Chondrocyte (in vitro differentiated cells): Measurements from ENCODE around the gene EFNB1. TPM values are rescaled to one million over a fixed set of nuclear protein-coding genes. Genes with fewer than 3 reads are reported as not detected.

Source experiments
- DNase-seq: peaks from one replicate; pipeline ENCODE4 v3.0.0; 2021; ENCODE audit warnings: mixed read lengths, low spot score
- H3K27ac Mint-ChIP-seq: one replicate; pipeline ENCODE4 v1.8.0; 2021; ENCODE audit warnings: mild to moderate bottlenecking, moderate library complexity, mixed read lengths; ENCODE audit not compliant: unreplicated experiment
- H3K27me3 Mint-ChIP-seq: 2 replicates; pipeline ENCODE4 v1.8.0; 2021; ENCODE audit warnings: low read depth, mixed read lengths
- H3K36me3 Mint-ChIP-seq: 2 replicates; pipeline ENCODE4 v1.8.0; 2021; ENCODE audit warnings: low read depth, mixed read lengths
- H3K4me1 Mint-ChIP-seq: 2 replicates; pipeline ENCODE4 v1.8.0; 2021; ENCODE audit warnings: low read depth, mild to moderate bottlenecking, mixed read lengths
- H3K4me3 Mint-ChIP-seq: one replicate; pipeline ENCODE4 v1.8.0; 2021; ENCODE audit warnings: mild to moderate bottlenecking, moderate library complexity, mixed read lengths; ENCODE audit not compliant: unreplicated experiment
- H3K9me3 Mint-ChIP-seq: 2 replicates; pipeline ENCODE4 v1.8.0; 2021; ENCODE audit warnings: low read depth, mixed read lengths
- total RNA-seq: library from RNA; stranded (reverse); gene quantifications from 3 replicates; pipeline ENCODE4 v1.2.1, GENCODE V29; 2021
- TF ChIP-seq, protein P1 (sequence below): fragments of 200-600 bp; sonication (generic); IDR thresholded peaks from 2 replicates; pipeline ENCODE4 v1.5.0; 2021; ENCODE audit warnings: antibody characterized with exemption, mild to moderate bottlenecking, moderate library complexity

EFNB1 gene
- total RNA-seq, 1 donor from 2014 or later: 32.9 TPM

DNA sequence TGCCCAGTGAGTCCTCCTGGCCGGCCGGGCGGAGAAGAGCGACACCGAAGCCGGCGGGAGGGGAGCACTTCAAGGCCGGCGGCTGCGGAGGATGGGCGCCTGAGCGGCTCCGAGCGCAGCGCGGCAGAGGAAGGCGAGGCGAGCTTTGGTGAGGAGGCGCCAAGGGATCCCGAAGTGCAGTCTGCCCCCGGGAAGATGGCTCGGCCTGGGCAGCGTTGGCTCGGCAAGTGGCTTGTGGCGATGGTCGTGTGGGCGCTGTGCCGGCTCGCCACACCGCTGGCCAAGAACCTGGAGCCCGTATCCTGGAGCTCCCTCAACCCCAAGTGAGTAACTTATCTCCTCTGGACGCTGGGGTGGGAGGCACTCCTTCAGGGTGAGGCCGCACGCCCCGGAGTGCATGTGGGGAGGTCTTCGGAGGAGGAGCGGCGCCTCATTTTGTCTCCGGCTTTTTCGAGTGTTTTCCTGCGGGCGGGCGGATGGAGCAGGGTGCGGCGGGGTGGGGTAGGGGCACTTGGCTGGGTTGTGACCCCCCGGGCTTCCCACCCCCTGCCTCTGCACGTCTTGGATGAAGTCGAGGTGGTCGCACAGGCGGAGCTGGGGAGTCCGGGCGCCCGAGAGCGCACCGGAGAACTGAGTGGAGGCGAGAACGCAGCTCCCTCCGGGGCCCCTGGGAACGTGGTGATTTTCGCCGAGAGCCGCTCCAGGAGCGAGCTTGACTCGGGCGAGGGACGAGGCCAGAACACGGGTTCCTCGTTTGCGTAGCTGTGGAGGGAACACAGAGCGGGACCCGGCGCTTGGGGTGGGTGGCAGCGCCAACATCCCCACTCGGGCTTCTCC, 979 bp downstream of the EFNB1 start:
- Mint-ChIP-seq H3K36me3 (no peaks in the 10 kb centered on the region), H3K9me3 (no peaks in the 10 kb centered on the region), H3K27ac (peak overlapping the region; percentile 36), H3K27me3 (no peaks in the 10 kb centered on the region), H3K4me3 (peak overlapping the region; percentile 86), H3K4me1 (peaks cover 25% of the 10 kb centered on the region)
- TF ChIP-seq, protein P1, sequence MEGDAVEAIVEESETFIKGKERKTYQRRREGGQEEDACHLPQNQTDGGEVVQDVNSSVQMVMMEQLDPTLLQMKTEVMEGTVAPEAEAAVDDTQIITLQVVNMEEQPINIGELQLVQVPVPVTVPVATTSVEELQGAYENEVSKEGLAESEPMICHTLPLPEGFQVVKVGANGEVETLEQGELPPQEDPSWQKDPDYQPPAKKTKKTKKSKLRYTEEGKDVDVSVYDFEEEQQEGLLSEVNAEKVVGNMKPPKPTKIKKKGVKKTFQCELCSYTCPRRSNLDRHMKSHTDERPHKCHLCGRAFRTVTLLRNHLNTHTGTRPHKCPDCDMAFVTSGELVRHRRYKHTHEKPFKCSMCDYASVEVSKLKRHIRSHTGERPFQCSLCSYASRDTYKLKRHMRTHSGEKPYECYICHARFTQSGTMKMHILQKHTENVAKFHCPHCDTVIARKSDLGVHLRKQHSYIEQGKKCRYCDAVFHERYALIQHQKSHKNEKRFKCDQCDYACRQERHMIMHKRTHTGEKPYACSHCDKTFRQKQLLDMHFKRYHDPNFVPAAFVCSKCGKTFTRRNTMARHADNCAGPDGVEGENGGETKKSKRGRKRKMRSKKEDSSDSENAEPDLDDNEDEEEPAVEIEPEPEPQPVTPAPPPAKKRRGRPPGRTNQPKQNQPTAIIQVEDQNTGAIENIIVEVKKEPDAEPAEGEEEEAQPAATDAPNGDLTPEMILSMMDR: no peak
- DNase-seq: peak; percentile 90

DNA sequence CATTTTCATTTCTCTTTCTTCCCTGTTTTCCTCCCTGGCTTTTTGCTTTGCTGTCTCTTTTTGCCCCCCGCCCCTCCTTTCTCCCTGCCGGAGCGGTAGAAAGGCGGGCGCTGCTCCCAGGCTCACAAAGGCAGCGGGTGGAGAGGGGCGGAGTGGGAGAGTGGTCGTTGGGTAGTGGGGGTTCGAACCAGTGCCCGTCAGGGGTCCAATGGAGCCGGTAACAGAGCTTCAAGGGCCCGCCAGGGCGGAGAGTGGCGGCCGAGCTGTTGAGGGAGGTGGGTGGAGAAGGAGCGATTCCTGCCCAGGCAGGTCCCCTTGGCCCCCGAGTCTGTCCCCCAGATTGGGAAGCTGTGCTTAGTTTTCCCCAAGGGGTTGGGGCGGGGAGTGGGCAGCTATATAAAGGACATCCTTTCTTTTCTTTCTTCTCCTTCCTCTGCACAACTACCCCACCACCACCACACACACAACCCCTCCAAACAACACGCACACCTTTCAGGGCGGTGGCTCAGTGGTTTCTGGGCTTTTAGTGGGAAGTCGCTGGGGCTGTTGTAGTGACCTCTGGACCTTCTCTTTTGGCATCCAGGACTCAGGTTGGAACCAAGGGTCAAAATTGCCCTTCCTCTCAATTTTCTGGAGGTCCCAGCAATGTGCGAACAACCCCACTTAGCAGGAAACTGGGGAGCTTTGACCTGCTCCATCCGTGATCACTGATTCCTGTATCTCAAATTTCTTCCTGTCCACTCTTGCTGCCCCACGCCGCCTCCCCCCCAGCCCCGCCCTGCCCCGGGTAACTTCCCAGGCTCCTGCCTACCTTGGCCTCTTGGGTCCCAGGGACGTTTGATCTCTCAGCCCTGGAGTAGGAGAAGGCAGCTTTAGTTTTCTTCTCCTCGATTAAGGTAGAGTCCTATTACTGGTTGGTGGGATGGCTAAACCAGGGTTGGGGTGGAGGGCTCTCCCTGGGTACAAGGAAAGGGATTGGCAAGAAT, 1.9 kb downstream of the EFNB1 start:
- TF ChIP-seq, protein P1: no peak
- H3K27me3 Mint-ChIP-seq: no peaks in the 10 kb centered on the region
- H3K27ac Mint-ChIP-seq: peak overlapping the region; percentile 87
- H3K9me3 Mint-ChIP-seq: no peaks in the 10 kb centered on the region
- H3K36me3 Mint-ChIP-seq: no peaks in the 10 kb centered on the region
- H3K4me3 Mint-ChIP-seq: peak overlapping the region; percentile 86
- no peak for DNase-seq
- H3K4me1 Mint-ChIP-seq: peaks cover 25% of the 10 kb centered on the region

DNA sequence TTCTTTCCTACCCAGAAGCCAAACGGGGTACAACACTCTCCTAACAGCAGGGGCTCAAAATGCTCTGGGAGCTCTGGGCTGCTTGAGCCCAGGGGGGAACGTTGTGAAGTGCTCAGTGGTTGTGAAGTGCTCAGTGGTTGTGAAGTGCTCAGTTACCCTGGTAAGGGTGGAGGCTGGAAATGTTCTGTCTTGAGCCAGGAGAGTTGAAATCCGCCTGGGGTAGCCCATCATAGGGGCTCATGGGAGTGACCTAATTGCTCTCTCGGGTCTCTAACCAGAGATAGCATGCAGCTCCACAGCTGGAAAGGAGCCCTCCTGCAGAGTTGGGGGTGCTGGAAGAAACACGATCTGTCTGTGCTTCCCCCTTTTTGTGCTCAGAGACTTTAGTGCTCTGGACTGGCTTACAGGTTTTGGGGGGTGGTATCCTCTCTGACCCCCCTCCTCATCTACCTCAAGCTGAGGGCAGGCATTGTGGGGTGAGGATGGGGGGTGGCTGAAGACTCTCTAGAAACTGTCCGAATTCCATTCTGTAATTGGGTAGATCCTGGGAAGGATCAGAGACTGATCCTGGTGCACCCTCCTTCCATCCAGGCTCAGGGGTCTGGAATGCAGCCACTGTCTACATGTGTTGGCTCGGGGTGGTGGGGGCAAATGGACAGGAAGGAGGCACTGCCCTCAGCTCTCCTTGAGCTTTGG, 2.7 kb downstream of the EFNB1 start:
- Mint-ChIP-seq H3K4me1 (peaks cover 25% of the 10 kb centered on the region), H3K27me3 (no peaks in the 10 kb centered on the region)

DNA sequence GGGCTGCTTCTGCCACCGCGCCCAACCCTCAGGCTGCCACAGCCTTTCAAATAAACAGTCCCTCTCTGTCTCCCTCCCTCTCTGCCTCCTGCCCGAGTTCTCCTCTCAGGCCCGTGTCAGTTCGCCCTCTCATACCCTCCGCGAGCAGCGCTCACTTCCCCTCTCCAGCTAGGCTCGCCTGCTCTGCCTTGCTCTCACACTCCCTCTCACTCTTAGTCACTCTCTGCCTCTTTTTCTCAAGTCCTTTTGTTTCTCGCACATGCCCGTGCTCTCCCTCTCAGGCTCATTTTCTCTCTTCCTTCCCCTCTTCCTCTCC, 3.2 kb downstream of the EFNB1 start:
- H3K4me3 Mint-ChIP-seq: peak overlapping the region; percentile 86
- H3K27ac Mint-ChIP-seq: peak overlapping the region; percentile 87
- H3K27me3 Mint-ChIP-seq: no peaks in the 10 kb centered on the region
- peaks cover 25% of the 10 kb centered on the region for H3K4me1 Mint-ChIP-seq
- TF ChIP-seq, protein P1: no peak
- no peaks in the 10 kb centered on the region for H3K9me3 Mint-ChIP-seq
- no peak for DNase-seq
- no peaks in the 10 kb centered on the region for H3K36me3 Mint-ChIP-seq

More for the DNA sequence above, 2.7 kb downstream of the EFNB1 start:
- Mint-ChIP-seq H3K4me3 (peak overlapping the region; percentile 86), H3K36me3 (no peaks in the 10 kb centered on the region), H3K27ac (peak overlapping the region; percentile 87), H3K9me3 (no peaks in the 10 kb centered on the region)
- no peak for DNase-seq
- TF ChIP-seq, protein P1: no peak
